ENCODE measurements around the gene AQP2. TPM values are rescaled to one million over a fixed set of nuclear protein-coding genes. Genes with fewer than 3 reads are reported as not detected.

AQP2 gene
- total RNA-seq, 2 experiments from 2014 or later, result not detected

Other genes starting within 250 kb of the AQP2 start
- 28.7 and 29.6 TPM in 2 replicates for gene FMNL3, start 243.3 kb upstream of the AQP2 start, total RNA-seq (2014; rRNA removed; shearing (Covaris generic))
- 13.8 and 15.6 TPM in 2 replicates for gene FMNL3, start 243.3 kb upstream of the AQP2 start, total RNA-seq (2022)
- 116 and 120 TPM in 2 replicates for gene TMBIM6, start 209.2 kb upstream of the AQP2 start, total RNA-seq (2014; rRNA removed; shearing (Covaris generic))
- gene TMBIM6, start 209.2 kb upstream of the AQP2 start, total RNA-seq (2022), result 170 and 172 TPM in 2 replicates
- gene NCKAP5L, start 122.3 kb upstream of the AQP2 start, total RNA-seq (2014; rRNA removed; shearing (Covaris generic)), result 4.6 TPM in 2 replicates
- gene NCKAP5L, start 122.3 kb upstream of the AQP2 start, total RNA-seq (2022), result 9.5 and 12.2 TPM in 2 replicates
- gene BCDIN3D, start 107.6 kb upstream of the AQP2 start, total RNA-seq (2014; rRNA removed; shearing (Covaris generic)), result 7.5 and 8.4 TPM in 2 replicates
- 9.7 and 10.1 TPM in 2 replicates for gene BCDIN3D, start 107.6 kb upstream of the AQP2 start, total RNA-seq (2022)
- gene FAIM2, start 46.8 kb upstream of the AQP2 start, total RNA-seq (2014; rRNA removed; shearing (Covaris generic)), result not detected in 2 replicates
- gene FAIM2, start 46.8 kb upstream of the AQP2 start, total RNA-seq (2022), result 0.10 and 0.35 TPM in 2 replicates
- not detected in 2 replicates for gene AQP5, start 11.1 kb downstream of the AQP2 start, total RNA-seq (2014; rRNA removed; shearing (Covaris generic))
- not detected in 2 replicates for gene AQP5, start 11.1 kb downstream of the AQP2 start, total RNA-seq (2022)
- not detected in 2 replicates for gene AQP6, start 22.2 kb downstream of the AQP2 start, total RNA-seq (2014; rRNA removed; shearing (Covaris generic))
- not detected in 2 replicates for gene AQP6, start 22.2 kb downstream of the AQP2 start, total RNA-seq (2022)
- gene RACGAP1, start 74.8 kb downstream of the AQP2 start, total RNA-seq (2014; rRNA removed; shearing (Covaris generic)), result 69.6 and 75.3 TPM in 2 replicates
- 93.6 and 104 TPM in 2 replicates for gene RACGAP1, start 74.8 kb downstream of the AQP2 start, total RNA-seq (2022)
- 0.05 TPM in 1 of 2 replicates, not detected in the other for gene ASIC1, start 106.9 kb downstream of the AQP2 start, total RNA-seq (2014; rRNA removed; shearing (Covaris generic))
- gene ASIC1, start 106.9 kb downstream of the AQP2 start, total RNA-seq (2022), result 0.57 and 0.59 TPM in 2 replicates
- gene SMARCD1, start 134.6 kb downstream of the AQP2 start, total RNA-seq (2014; rRNA removed; shearing (Covaris generic)), result 117 and 134 TPM in 2 replicates
- 92.8 and 109 TPM in 2 replicates for gene SMARCD1, start 134.6 kb downstream of the AQP2 start, total RNA-seq (2022)
- 0.31 and 0.47 TPM in 2 replicates for gene GPD1, start 153.3 kb downstream of the AQP2 start, total RNA-seq (2014; rRNA removed; shearing (Covaris generic))
- gene GPD1, start 153.3 kb downstream of the AQP2 start, total RNA-seq (2022), result 0.31 and 1.2 TPM in 2 replicates
- 51.4 and 57.4 TPM in 2 replicates for gene COX14, start 161.5 kb downstream of the AQP2 start, total RNA-seq (2014; rRNA removed; shearing (Covaris generic))
- 48.2 and 54.3 TPM in 2 replicates for gene COX14, start 161.5 kb downstream of the AQP2 start, total RNA-seq (2022)
- 27.6 and 28.6 TPM in 2 replicates for gene CERS5, start 216.6 kb downstream of the AQP2 start, total RNA-seq (2014; rRNA removed; shearing (Covaris generic))
- 36.9 and 42.3 TPM in 2 replicates for gene CERS5, start 216.6 kb downstream of the AQP2 start, total RNA-seq (2022)